ENCODE data around the gene TRDN.

DNA sequence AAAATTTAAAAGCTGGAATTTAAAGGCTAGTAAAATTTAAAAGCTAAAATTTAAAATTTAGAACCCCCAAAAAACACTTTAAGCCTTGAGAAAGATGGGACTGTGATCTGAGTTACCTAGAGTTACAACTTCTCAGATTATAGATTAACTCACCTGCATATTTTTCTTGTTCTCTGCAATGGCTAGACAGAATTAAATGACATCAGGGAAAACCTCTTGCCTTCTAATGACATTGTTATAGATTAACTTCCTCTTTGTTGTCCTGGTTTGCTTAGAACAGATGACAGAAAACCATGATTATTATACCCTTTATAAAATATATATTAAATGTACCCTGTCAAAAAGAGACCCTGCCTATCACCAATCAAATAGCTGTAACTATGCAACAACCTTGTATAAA, 56.4 kb downstream of the TRDN start:
- TF ChIP-seq, protein P1, sequence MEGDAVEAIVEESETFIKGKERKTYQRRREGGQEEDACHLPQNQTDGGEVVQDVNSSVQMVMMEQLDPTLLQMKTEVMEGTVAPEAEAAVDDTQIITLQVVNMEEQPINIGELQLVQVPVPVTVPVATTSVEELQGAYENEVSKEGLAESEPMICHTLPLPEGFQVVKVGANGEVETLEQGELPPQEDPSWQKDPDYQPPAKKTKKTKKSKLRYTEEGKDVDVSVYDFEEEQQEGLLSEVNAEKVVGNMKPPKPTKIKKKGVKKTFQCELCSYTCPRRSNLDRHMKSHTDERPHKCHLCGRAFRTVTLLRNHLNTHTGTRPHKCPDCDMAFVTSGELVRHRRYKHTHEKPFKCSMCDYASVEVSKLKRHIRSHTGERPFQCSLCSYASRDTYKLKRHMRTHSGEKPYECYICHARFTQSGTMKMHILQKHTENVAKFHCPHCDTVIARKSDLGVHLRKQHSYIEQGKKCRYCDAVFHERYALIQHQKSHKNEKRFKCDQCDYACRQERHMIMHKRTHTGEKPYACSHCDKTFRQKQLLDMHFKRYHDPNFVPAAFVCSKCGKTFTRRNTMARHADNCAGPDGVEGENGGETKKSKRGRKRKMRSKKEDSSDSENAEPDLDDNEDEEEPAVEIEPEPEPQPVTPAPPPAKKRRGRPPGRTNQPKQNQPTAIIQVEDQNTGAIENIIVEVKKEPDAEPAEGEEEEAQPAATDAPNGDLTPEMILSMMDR (IDR thresholded peaks at IDR 0.05): no peak
- no peak for TF ChIP-seq POLR2A (IDR thresholded peaks at IDR 0.05)
